ENCODE results near the gene SH3RF1. TPM values are rescaled to one million over a fixed set of nuclear protein-coding genes. Genes with fewer than 3 reads are reported as not detected.

The SH3RF1 gene
- total RNA-seq, 1 experiment from 2014 or later, result 59.5 TPM

GRCh38 chr4:169121861-169122382 is 148.8 kb downstream of the SH3RF1 start (continued):
- TF ChIP-seq CEBPB (IDR thresholded peaks at IDR 0.05; ENCODE audit: low read depth), result no peak
- TF ChIP-seq ATF3 (IDR thresholded peaks at IDR 0.05), result no peak
- TF ChIP-seq CBX3 (IDR thresholded peaks at IDR 0.05; ENCODE audit: low read depth), result no peak
- TF ChIP-seq JUND (IDR thresholded peaks at IDR 0.05), result no peak

- POLR2A ChIA-PET, result no interaction called here
- peaks cover 4 to 30% of the 10 kb centered on the region in 2 experiments; a peak in 2 of 4 replicates for H3K36me3 ChIP-seq (ENCODE audit: control insufficient read depth in 1 of 2, insufficient read depth in 2 of 2, low read length in 2 of 2)
- H3K4me2 ChIP-seq (ENCODE audit: low read length), result no peak overlapping the region
Measured at GRCh38 chr4:169120624-169121023, 150.1 kb downstream of the SH3RF1 start.

More at GRCh38 chr4:169120624-169121023, 150.1 kb downstream of the SH3RF1 start:
- Histone ChIP-seq H3K9me2 (ENCODE audit: insufficient read depth) (no peaks in the 10 kb centered on the region), H3K27ac (ENCODE audit: low read depth, low read length) (no peak overlapping the region), H4K20me1 (ENCODE audit: insufficient read depth) (no peaks in the 10 kb centered on the region), H3K9ac (ENCODE audit: low read length) (no peak overlapping the region), H3K27me3 (ENCODE audit: insufficient read depth, low read length) (no peaks in the 10 kb centered on the region), H3K4me3 (replicated peaks in 1 of 2; ENCODE audit: low read depth in 1 of 2, low read length in 2 of 2) (no peak overlapping the region), H3K4me1 (ENCODE audit: control insufficient read depth in 1 of 2, insufficient read depth in 2 of 2, low read length in 2 of 2) (peaks cover 6 to 20% of the 10 kb centered on the region in 2 experiments; a peak in 3 of 4 replicates), H2AFZ (ENCODE audit: low read depth, low read length, poor library complexity, severe bottlenecking) (no peak overlapping the region), H3K79me2 (ENCODE audit: insufficient read depth, low read length) (no peaks in the 10 kb centered on the region), H3K9me3 (ENCODE audit: control insufficient read depth in 1 of 2, insufficient read depth in 1 of 2, low read depth in 1 of 2, low read length in 2 of 2) (no peaks in the 10 kb centered on the region)
- no peak for ATAC-seq
- no TSS peak for BruUV-seq (replicated peaks)
- ChIA-PET CTCF (no interaction called here), RAD21 (ENCODE audit: low non-redundant PET in 1 of 2, low total read pairs in 2 of 2, uncharacterized antibody in 2 of 2, unreplicated experiment in 2 of 2) (no interaction called here)
- intact Hi-C loops (cut with micrococcal nuclease), result no loop called here
- no peak for DNase-seq (ENCODE audit: low read depth, low spot score)
- TF ChIP-seq, protein P1, sequence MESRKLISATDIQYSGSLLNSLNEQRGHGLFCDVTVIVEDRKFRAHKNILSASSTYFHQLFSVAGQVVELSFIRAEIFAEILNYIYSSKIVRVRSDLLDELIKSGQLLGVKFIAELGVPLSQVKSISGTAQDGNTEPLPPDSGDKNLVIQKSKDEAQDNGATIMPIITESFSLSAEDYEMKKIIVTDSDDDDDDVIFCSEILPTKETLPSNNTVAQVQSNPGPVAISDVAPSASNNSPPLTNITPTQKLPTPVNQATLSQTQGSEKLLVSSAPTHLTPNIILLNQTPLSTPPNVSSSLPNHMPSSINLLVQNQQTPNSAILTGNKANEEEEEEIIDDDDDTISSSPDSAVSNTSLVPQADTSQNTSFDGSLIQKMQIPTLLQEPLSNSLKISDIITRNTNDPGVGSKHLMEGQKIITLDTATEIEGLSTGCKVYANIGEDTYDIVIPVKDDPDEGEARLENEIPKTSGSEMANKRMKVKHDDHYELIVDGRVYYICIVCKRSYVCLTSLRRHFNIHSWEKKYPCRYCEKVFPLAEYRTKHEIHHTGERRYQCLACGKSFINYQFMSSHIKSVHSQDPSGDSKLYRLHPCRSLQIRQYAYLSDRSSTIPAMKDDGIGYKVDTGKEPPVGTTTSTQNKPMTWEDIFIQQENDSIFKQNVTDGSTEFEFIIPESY (IDR thresholded peaks at IDR 0.05; ENCODE audit: extremely low read depth, insufficient replicate concordance, low read length), result no peak
- TF ChIP-seq EZH2phosphoT487 (IDR thresholded peaks at IDR 0.05; ENCODE audit: borderline replicate concordance), result no peak
- TF ChIP-seq, protein P2, sequence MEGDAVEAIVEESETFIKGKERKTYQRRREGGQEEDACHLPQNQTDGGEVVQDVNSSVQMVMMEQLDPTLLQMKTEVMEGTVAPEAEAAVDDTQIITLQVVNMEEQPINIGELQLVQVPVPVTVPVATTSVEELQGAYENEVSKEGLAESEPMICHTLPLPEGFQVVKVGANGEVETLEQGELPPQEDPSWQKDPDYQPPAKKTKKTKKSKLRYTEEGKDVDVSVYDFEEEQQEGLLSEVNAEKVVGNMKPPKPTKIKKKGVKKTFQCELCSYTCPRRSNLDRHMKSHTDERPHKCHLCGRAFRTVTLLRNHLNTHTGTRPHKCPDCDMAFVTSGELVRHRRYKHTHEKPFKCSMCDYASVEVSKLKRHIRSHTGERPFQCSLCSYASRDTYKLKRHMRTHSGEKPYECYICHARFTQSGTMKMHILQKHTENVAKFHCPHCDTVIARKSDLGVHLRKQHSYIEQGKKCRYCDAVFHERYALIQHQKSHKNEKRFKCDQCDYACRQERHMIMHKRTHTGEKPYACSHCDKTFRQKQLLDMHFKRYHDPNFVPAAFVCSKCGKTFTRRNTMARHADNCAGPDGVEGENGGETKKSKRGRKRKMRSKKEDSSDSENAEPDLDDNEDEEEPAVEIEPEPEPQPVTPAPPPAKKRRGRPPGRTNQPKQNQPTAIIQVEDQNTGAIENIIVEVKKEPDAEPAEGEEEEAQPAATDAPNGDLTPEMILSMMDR (IDR thresholded peaks at IDR 0.05 in 2 of 3, conservative IDR thresholded peaks at IDR 0.05 in 1 of 3; ENCODE audit: borderline replicate concordance in 1 of 3, insufficient read depth in 1 of 3, low read depth in 2 of 3, low read length in 2 of 3), result no peak
- no peak for TF ChIP-seq EGR1 (IDR thresholded peaks at IDR 0.05; ENCODE audit: low read depth)
- no peak for TF ChIP-seq SRF (IDR thresholded peaks at IDR 0.05; ENCODE audit: low read depth)
